Sigmoid colon (tissue), 4 donors: Measurements from ENCODE around the gene KLHDC7A.

Source experiments
- EP300 ChIP-seq, 4 donors: sonication (generic); formaldehyde crosslinking; IDR thresholded peaks; one replicate each; pipeline ENCODE4 v1.6.1; 2017; ENCODE audit warnings: antibody characterized with exemption in 4 of 4
- POLR2A ChIP-seq, 2 donors: fragments of 450-650 bp; IDR thresholded peaks; one replicate each; pipeline ENCODE4 v1.6.1; 2016; ENCODE audit warnings: antibody characterized with exemption in 2 of 2, mild to moderate bottlenecking in 2 of 2, moderate library complexity in 2 of 2
- POLR2AphosphoS5 ChIP-seq, 4 donors: sonication (generic); formaldehyde crosslinking; IDR thresholded peaks; one replicate each; pipeline ENCODE4 v1.6.1; 2017; ENCODE audit warnings: antibody characterized with exemption in 4 of 4
- TF ChIP-seq, protein P1 (sequence below), 4 experiments: fragments of 450-650 bp in 3 of 4; fragments of 200-600 bp in 1 of 4; IDR thresholded peaks; one replicate each; pipeline ENCODE4 v1.5.1; 2016 to 2019; ENCODE audit warnings: antibody characterized with exemption in 4 of 4, mild to moderate bottlenecking in 3 of 4, moderate library complexity in 2 of 4

GRCh38 chr1:18443587-18444520, 36.9 kb upstream of the KLHDC7A start:
- no peak for TF ChIP-seq POLR2AphosphoS5 (IDR thresholded peaks at IDR 0.05)
- no peak for TF ChIP-seq POLR2A (IDR thresholded peaks at IDR 0.05)
- TF ChIP-seq, protein P1, sequence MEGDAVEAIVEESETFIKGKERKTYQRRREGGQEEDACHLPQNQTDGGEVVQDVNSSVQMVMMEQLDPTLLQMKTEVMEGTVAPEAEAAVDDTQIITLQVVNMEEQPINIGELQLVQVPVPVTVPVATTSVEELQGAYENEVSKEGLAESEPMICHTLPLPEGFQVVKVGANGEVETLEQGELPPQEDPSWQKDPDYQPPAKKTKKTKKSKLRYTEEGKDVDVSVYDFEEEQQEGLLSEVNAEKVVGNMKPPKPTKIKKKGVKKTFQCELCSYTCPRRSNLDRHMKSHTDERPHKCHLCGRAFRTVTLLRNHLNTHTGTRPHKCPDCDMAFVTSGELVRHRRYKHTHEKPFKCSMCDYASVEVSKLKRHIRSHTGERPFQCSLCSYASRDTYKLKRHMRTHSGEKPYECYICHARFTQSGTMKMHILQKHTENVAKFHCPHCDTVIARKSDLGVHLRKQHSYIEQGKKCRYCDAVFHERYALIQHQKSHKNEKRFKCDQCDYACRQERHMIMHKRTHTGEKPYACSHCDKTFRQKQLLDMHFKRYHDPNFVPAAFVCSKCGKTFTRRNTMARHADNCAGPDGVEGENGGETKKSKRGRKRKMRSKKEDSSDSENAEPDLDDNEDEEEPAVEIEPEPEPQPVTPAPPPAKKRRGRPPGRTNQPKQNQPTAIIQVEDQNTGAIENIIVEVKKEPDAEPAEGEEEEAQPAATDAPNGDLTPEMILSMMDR (IDR thresholded peaks at IDR 0.05): no peak
- no peak for TF ChIP-seq EP300 (IDR thresholded peaks at IDR 0.05)
